HG03097 (cell line): ENCODE data around the gene ATP2A3.

Source experiments
- ATAC-seq: cut with Tn5 transposase; IDR thresholded peaks from one replicate; pipeline ENCODE4 v1.9.1; 2021; ENCODE audit not compliant: unreplicated experiment, low FRiP score

Gene ATP2A3

GRCh38 chr17:3974138-3974687 is 10.0 kb upstream of the ATP2A3 start:
- no peak for ATAC-seq

- ATAC-seq, result no peak
These were observed 9.4 kb upstream of the ATP2A3 start for GRCh38 chr17:3973495-3974137.

- ATAC-seq, result no peak
These were observed 8.7 kb upstream of the ATP2A3 start for GRCh38 chr17:3972931-3973330.

GRCh38 chr17:3972281-3972731 is 8.1 kb upstream of the ATP2A3 start:
- no peak for ATAC-seq

- ATAC-seq, result no peak
These were observed 6.4 kb upstream of the ATP2A3 start for GRCh38 chr17:3970668-3971067.

- ATAC-seq, result no peak
These were observed 5.7 kb upstream of the ATP2A3 start for GRCh38 chr17:3969963-3970362.

- ATAC-seq, result no peak
These were observed 4.8 kb upstream of the ATP2A3 start for GRCh38 chr17:3968886-3969524.

GRCh38 chr17:3968015-3968414 is 3.8 kb upstream of the ATP2A3 start:
- no peak for ATAC-seq

- ATAC-seq, result no peak
These were observed 2.6 kb upstream of the ATP2A3 start for GRCh38 chr17:3966720-3967363.

GRCh38 chr17:3965118-3965800 is 1.0 kb upstream of the ATP2A3 start:
- no peak for ATAC-seq

GRCh38 chr17:3963237-3964201 is 718 bp downstream of the ATP2A3 start:
- ATAC-seq, result peak; percentile 4

GRCh38 chr17:3962965-3963236 is 1.3 kb downstream of the ATP2A3 start:
- no peak for ATAC-seq

- ATAC-seq, result no peak
These were observed 1.8 kb downstream of the ATP2A3 start for GRCh38 chr17:3962217-3962964.

- no peak for ATAC-seq
These were observed 2.6 kb downstream of the ATP2A3 start for GRCh38 chr17:3961564-3962047.

- no peak for ATAC-seq
These were observed 3.5 kb downstream of the ATP2A3 start for GRCh38 chr17:3960764-3961163.

- ATAC-seq, result no peak
These were observed 4.2 kb downstream of the ATP2A3 start for GRCh38 chr17:3959921-3960601.

GRCh38 chr17:3959295-3959899 is 4.8 kb downstream of the ATP2A3 start:
- ATAC-seq, result no peak
